MCF 10A (cell line): ENCODE results near the gene SETBP1. TPM values are rescaled to one million over a fixed set of nuclear protein-coding genes. Genes with fewer than 3 reads are reported as not detected.

Source experiments
- BruUV-seq: library from RNA; stranded (reverse); fragments of 400-500 nt; replicated peaks from 2 replicates; lab custom pipeline; 2021; lab: Mats Ljungman, UMichigan
- CTCF ChIA-PET: fragments of 300-600 bp; sonication (Branson Sonifier 250); formaldehyde crosslinking; extraction: SDS; loops from one replicate; lab custom pipeline; 2021; ENCODE audit warnings: antibody characterized with exemption, inconsistent platforms; lab: Yijun Ruan, JAX
- POLR2A ChIA-PET: fragments of 300-600, 350-650 bp; sonication (Branson Sonifier 250); formaldehyde crosslinking; extraction: SDS; loops from one replicate; lab custom pipeline; 2020; ENCODE audit warnings: antibody characterized with exemption, inconsistent platforms; lab: Yijun Ruan, JAX
- DNase-seq: peaks from one replicate; pipeline ENCODE4 v3.0.0-alpha.2; 2018; ENCODE audit not compliant: unreplicated experiment
- H3K27ac Mint-ChIP-seq: one replicate; pipeline ENCODE4 v1.8.0; 2022; ENCODE audit warnings: mild to moderate bottlenecking, low read depth, mixed read lengths; ENCODE audit not compliant: unreplicated experiment
- H3K27me3 Mint-ChIP-seq: one replicate; pipeline ENCODE4 v1.8.0; 2022; ENCODE audit warnings: mixed read lengths; ENCODE audit not compliant: insufficient read depth, unreplicated experiment
- H3K36me3 Mint-ChIP-seq: one replicate; pipeline ENCODE4 v1.8.0; 2022; ENCODE audit warnings: mild to moderate bottlenecking, moderate library complexity, mixed read lengths; ENCODE audit not compliant: insufficient read depth, unreplicated experiment
- H3K4me1 Mint-ChIP-seq: one replicate; pipeline ENCODE4 v1.8.0; 2022; ENCODE audit warnings: mixed read lengths; ENCODE audit not compliant: insufficient read depth, unreplicated experiment
- H3K4me3 Mint-ChIP-seq: one replicate; pipeline ENCODE4 v1.8.0; 2022; ENCODE audit warnings: mild to moderate bottlenecking, moderate library complexity, mixed read lengths; ENCODE audit not compliant: unreplicated experiment
- H3K9me3 Mint-ChIP-seq: one replicate; pipeline ENCODE4 v1.8.0; 2022; ENCODE audit warnings: mixed read lengths; ENCODE audit not compliant: unreplicated experiment
- CTCF ChIP-seq: fragments of 200-600 bp; IDR thresholded peaks from one replicate; pipeline ENCODE4 v1.8.0; 2022; ENCODE audit warnings: antibody characterized with exemption, mild to moderate bottlenecking; ENCODE audit not compliant: unreplicated experiment
- intact Hi-C: fragments of 100-400 bp; cut with micrococcal nuclease; formaldehyde crosslinking; loops from 2 replicates; pipeline ENCODE4 v1.14.1; 2022
- total RNA-seq: library from RNA; stranded (reverse); gene quantifications from 2 replicates; pipeline ENCODE4 v1.2.3, GENCODE V29; 2022

SETBP1 gene
- total RNA-seq, 1 experiment from 2014 or later: 4.8 TPM

GRCh38 chr18:44957025-44957424, 276.3 kb downstream of the SETBP1 start:
- Mint-ChIP-seq H3K4me1 (peaks cover 19% of the 10 kb centered on the region), H3K4me3 (no peak overlapping the region), H3K27ac (no peak overlapping the region), H3K27me3 (no peaks in the 10 kb centered on the region), H3K36me3 (no peaks in the 10 kb centered on the region), H3K9me3 (no peaks in the 10 kb centered on the region)
- BruUV-seq: no TSS peak
- intact Hi-C loops: no loop called here
- ChIA-PET POLR2A (interaction anchor here (0.7 to 1.5 kb wide), 2 partner anchors 9 to 12 kb away, joined by 4 to 5 read pairs; no protein-coding TSS in a partner anchor), CTCF (interaction anchor here (0.7 to 1.5 kb wide), 4 partner anchors 11 to 622 kb away, joined by 3 to 4 read pairs (median 3); no protein-coding TSS in a partner anchor)
- no peak for DNase-seq
- no peak for TF ChIP-seq CTCF

- Mint-ChIP-seq H3K9me3 (no peaks in the 10 kb centered on the region), H3K27ac (no peak overlapping the region), H3K4me1 (peaks cover 19% of the 10 kb centered on the region), H3K36me3 (no peaks in the 10 kb centered on the region), H3K4me3 (no peak overlapping the region), H3K27me3 (no peaks in the 10 kb centered on the region)
- no peak for TF ChIP-seq CTCF
- POLR2A ChIA-PET: interaction anchor here (0.7 to 1.5 kb wide), 2 partner anchors 9 to 12 kb away, joined by 4 to 5 read pairs; no protein-coding TSS in a partner anchor
- DNase-seq: no peak
- CTCF ChIA-PET: interaction anchor here (0.6 to 1.5 kb wide), 5 partner anchors 10 to 718 kb away, joined by 3 to 4 read pairs (median 3); no protein-coding TSS in a partner anchor
- intact Hi-C loops: no loop called here
- no TSS peak for BruUV-seq
Measured at GRCh38 chr18:44957461-44957860, 276.8 kb downstream of the SETBP1 start.

- no peaks in the 10 kb centered on the region for H3K9me3 Mint-ChIP-seq
- no TSS peak for BruUV-seq
- no peak for TF ChIP-seq CTCF
- no peaks in the 10 kb centered on the region for H3K27me3 Mint-ChIP-seq
- no peak for DNase-seq
- no peak overlapping the region for H3K27ac Mint-ChIP-seq
- H3K36me3 Mint-ChIP-seq: no peaks in the 10 kb centered on the region
- POLR2A ChIA-PET: interaction anchor here (1.5 kb wide), 1 partner anchor 11 kb away, joined by 5 read pairs; no protein-coding TSS in a partner anchor
- CTCF ChIA-PET: interaction anchor here (0.6 to 1.5 kb wide), 7 partner anchors 9 to 1169 kb away, joined by 3 to 4 read pairs (median 3); no protein-coding TSS in a partner anchor
- no peak overlapping the region for H3K4me3 Mint-ChIP-seq
- intact Hi-C loops: no loop called here
- H3K4me1 Mint-ChIP-seq: peaks cover 19% of the 10 kb centered on the region
Measured at GRCh38 chr18:44958040-44958439, 277.4 kb downstream of the SETBP1 start.

GRCh38 chr18:44958455-44958854, 277.8 kb downstream of the SETBP1 start:
- H3K4me3 Mint-ChIP-seq: no peak overlapping the region
- intact Hi-C loops: no loop called here
- H3K9me3 Mint-ChIP-seq: no peaks in the 10 kb centered on the region
- POLR2A ChIA-PET: no interaction called here
- TF ChIP-seq CTCF: no peak
- no TSS peak for BruUV-seq
- no peaks in the 10 kb centered on the region for H3K36me3 Mint-ChIP-seq
- H3K27ac Mint-ChIP-seq: no peak overlapping the region
- peaks cover 19% of the 10 kb centered on the region for H3K4me1 Mint-ChIP-seq
- DNase-seq: peak; percentile 10
- no peaks in the 10 kb centered on the region for H3K27me3 Mint-ChIP-seq
- CTCF ChIA-PET: interaction anchor here (0.7 to 1.0 kb wide), 2 partner anchors 8 to 1169 kb away, joined by 3 read pairs; no protein-coding TSS in a partner anchor
